Activated CD4-positive, alpha-beta T cell treated with anti-CD3 and anti-CD28 coated beads, Interleukin-2, amount 10 ng/mL, durations not matched to agents 7 days and 5 days (primary cell): ENCODE measurements around the gene SH3RF2. TPM values are rescaled to one million over a fixed set of nuclear protein-coding genes. Genes with fewer than 3 reads are reported as not detected.
"Not testable (repeated sequence)": the region's sequence is repeated elsewhere in the genome, so short reads cannot be mapped to it uniquely, and the experiment has no call there.

ENCODE experiments used
- CTCF ChIA-PET: fragments of 350-600 bp; sonication (Branson Sonifier 250); formaldehyde crosslinking; loops from one replicate; lab custom pipeline; 2021; ENCODE audit warnings: antibody characterized with exemption; lab: Charles Lee
- POLR2A ChIA-PET: fragments of 350-600 bp; sonication (Branson Sonifier 250); formaldehyde crosslinking; loops from one replicate; lab custom pipeline; 2021; ENCODE audit warnings: antibody characterized with exemption; lab: Charles Lee
- DNase-seq: peaks from one replicate; pipeline ENCODE4 v3.0.0-alpha.2; 2020
- H3K27ac Mint-ChIP-seq: one replicate; pipeline ENCODE4 v1.8.0; 2021; ENCODE audit warnings: mild to moderate bottlenecking, moderate library complexity, mixed read lengths
- H3K27me3 Mint-ChIP-seq: one replicate; pipeline ENCODE4 v1.8.0; 2021; ENCODE audit warnings: mixed read lengths
- H3K36me3 Mint-ChIP-seq: one replicate; pipeline ENCODE4 v1.8.0; 2021; ENCODE audit warnings: low read depth, mixed read lengths
- H3K4me1 Mint-ChIP-seq: one replicate; pipeline ENCODE4 v1.8.0; 2021; ENCODE audit warnings: mixed read lengths
- H3K4me3 Mint-ChIP-seq: one replicate; pipeline ENCODE4 v1.8.0; 2021; ENCODE audit warnings: mild to moderate bottlenecking, moderate library complexity, mixed read lengths
- H3K9me3 Mint-ChIP-seq: one replicate; pipeline ENCODE4 v1.8.0; 2021; ENCODE audit warnings: mixed read lengths
- total RNA-seq, 2 experiments: library from RNA; stranded (reverse); gene quantifications; one replicate each; pipeline ENCODE4 v1.2.3, GENCODE V29; 2021

Gene SH3RF2
- total RNA-seq, 2 experiments from 2014 or later: 0.27 to 0.40 TPM

- no peak for DNase-seq
- H3K36me3 Mint-ChIP-seq: no peaks in the 10 kb centered on the region
- H3K27me3 Mint-ChIP-seq: peaks cover 10% of the 10 kb centered on the region
- no peak overlapping the region for H3K27ac Mint-ChIP-seq
- H3K9me3 Mint-ChIP-seq: no peaks in the 10 kb centered on the region
- CTCF ChIA-PET: no interaction called here
- POLR2A ChIA-PET: no interaction called here
- no peak overlapping the region for H3K4me3 Mint-ChIP-seq
- no peaks in the 10 kb centered on the region for H3K4me1 Mint-ChIP-seq
Observed at GRCh38 chr5:146007989-146008388, 71.6 kb downstream of the SH3RF2 start.

- Mint-ChIP-seq H3K4me3 (no peak overlapping the region), H3K36me3 (no peaks in the 10 kb centered on the region), H3K9me3 (no peaks in the 10 kb centered on the region), H3K27ac (no peak overlapping the region), H3K27me3 (peaks cover 6% of the 10 kb centered on the region), H3K4me1 (no peaks in the 10 kb centered on the region)
- ChIA-PET POLR2A (no interaction called here), CTCF (no interaction called here)
- no peak for DNase-seq
Observed at GRCh38 chr5:146009020-146009419, 72.6 kb downstream of the SH3RF2 start.

GRCh38 chr5:146010447-146010846, 74.1 kb downstream of the SH3RF2 start:
- H3K9me3 Mint-ChIP-seq, CTCF ChIA-PET, H3K36me3 Mint-ChIP-seq, H3K27me3 Mint-ChIP-seq, DNase-seq, H3K4me1 Mint-ChIP-seq, POLR2A ChIA-PET, H3K4me3 Mint-ChIP-seq, H3K27ac Mint-ChIP-seq: not testable (repeated sequence)

- ChIA-PET CTCF (no interaction called here), POLR2A (no interaction called here)
- H3K27ac Mint-ChIP-seq: no peak overlapping the region
- H3K4me3 Mint-ChIP-seq: no peak overlapping the region
- peaks cover 13% of the 10 kb centered on the region for H3K27me3 Mint-ChIP-seq
- no peaks in the 10 kb centered on the region for H3K9me3 Mint-ChIP-seq
- no peaks in the 10 kb centered on the region for H3K36me3 Mint-ChIP-seq
- H3K4me1 Mint-ChIP-seq: peaks cover 12% of the 10 kb centered on the region
- no peak for DNase-seq
Observed at GRCh38 chr5:146013761-146014160, 77.4 kb downstream of the SH3RF2 start.

GRCh38 chr5:146015001-146015400, 78.6 kb downstream of the SH3RF2 start:
- Mint-ChIP-seq H3K27ac (no peak overlapping the region), H3K4me1 (peaks cover 12% of the 10 kb centered on the region), H3K9me3 (no peaks in the 10 kb centered on the region), H3K4me3 (no peak overlapping the region), H3K36me3 (no peaks in the 10 kb centered on the region), H3K27me3 (peaks cover 13% of the 10 kb centered on the region)
- ChIA-PET CTCF (no interaction called here), POLR2A (interaction anchor here (0.7 kb wide), 1 partner anchor 43 kb away, joined by 3 read pairs; no protein-coding TSS in a partner anchor)
- no peak for DNase-seq

- Mint-ChIP-seq H3K27ac (no peak overlapping the region), H3K4me3 (no peak overlapping the region), H3K27me3 (peaks cover 13% of the 10 kb centered on the region), H3K36me3 (no peaks in the 10 kb centered on the region), H3K4me1 (peaks cover 12% of the 10 kb centered on the region), H3K9me3 (no peaks in the 10 kb centered on the region)
- POLR2A ChIA-PET: no interaction called here
- CTCF ChIA-PET: interaction anchor here (0.5 kb wide), 1 partner anchor 13 kb away, joined by 5 read pairs; no protein-coding TSS in a partner anchor
- DNase-seq: no peak
Observed at GRCh38 chr5:146016764-146017484, 80.5 kb downstream of the SH3RF2 start.

GRCh38 chr5:146018514-146019375, 82.4 kb downstream of the SH3RF2 start:
- no peaks in the 10 kb centered on the region for H3K9me3 Mint-ChIP-seq
- ChIA-PET POLR2A (no interaction called here), CTCF (no interaction called here)
- DNase-seq: no peak
- peaks cover 13% of the 10 kb centered on the region for H3K27me3 Mint-ChIP-seq
- peaks cover 12% of the 10 kb centered on the region for H3K4me1 Mint-ChIP-seq
- no peaks in the 10 kb centered on the region for H3K36me3 Mint-ChIP-seq
- no peak overlapping the region for H3K27ac Mint-ChIP-seq
- H3K4me3 Mint-ChIP-seq: no peak overlapping the region

- no peaks in the 10 kb centered on the region for H3K36me3 Mint-ChIP-seq
Observed at GRCh38 chr5:146020100-146020499, 83.7 kb downstream of the SH3RF2 start.

GRCh38 chr5:146024034-146024433, 87.7 kb downstream of the SH3RF2 start:
- no peaks in the 10 kb centered on the region for H3K4me1 Mint-ChIP-seq

More at GRCh38 chr5:146020100-146020499, 83.7 kb downstream of the SH3RF2 start:
- H3K27ac Mint-ChIP-seq: no peak overlapping the region
- ChIA-PET CTCF (no interaction called here), POLR2A (no interaction called here)
- no peak overlapping the region for H3K4me3 Mint-ChIP-seq
- H3K9me3 Mint-ChIP-seq: no peaks in the 10 kb centered on the region
- no peak for DNase-seq
- peaks cover 15% of the 10 kb centered on the region for H3K27me3 Mint-ChIP-seq
- H3K4me1 Mint-ChIP-seq: peaks cover 12% of the 10 kb centered on the region

GRCh38 chr5:146025114-146025680, 88.8 kb downstream of the SH3RF2 start:
- DNase-seq: no peak
- ChIA-PET CTCF (no interaction called here), POLR2A (interaction anchor here (0.6 kb wide), 1 partner anchor 112 kb away, joined by 5 read pairs; no protein-coding TSS in a partner anchor)
- H3K4me1 Mint-ChIP-seq: no peaks in the 10 kb centered on the region
- peaks cover 9% of the 10 kb centered on the region for H3K27me3 Mint-ChIP-seq
- H3K36me3 Mint-ChIP-seq: no peaks in the 10 kb centered on the region
- H3K4me3 Mint-ChIP-seq: no peak overlapping the region
- H3K27ac Mint-ChIP-seq: no peak overlapping the region
- no peaks in the 10 kb centered on the region for H3K9me3 Mint-ChIP-seq

More at GRCh38 chr5:146024034-146024433, 87.7 kb downstream of the SH3RF2 start:
- no peak overlapping the region for H3K4me3 Mint-ChIP-seq
- no peak for DNase-seq
- H3K9me3 Mint-ChIP-seq: no peaks in the 10 kb centered on the region
- no peak overlapping the region for H3K27ac Mint-ChIP-seq
- H3K36me3 Mint-ChIP-seq: no peaks in the 10 kb centered on the region
- ChIA-PET POLR2A (no interaction called here), CTCF (no interaction called here)
- H3K27me3 Mint-ChIP-seq: peaks cover 9% of the 10 kb centered on the region

- POLR2A ChIA-PET: interaction anchor here (0.6 kb wide), 1 partner anchor 112 kb away, joined by 5 read pairs; no protein-coding TSS in a partner anchor
- Mint-ChIP-seq H3K9me3 (no peaks in the 10 kb centered on the region), H3K4me3 (no peak overlapping the region)
Observed at GRCh38 chr5:146025681-146026080, 89.3 kb downstream of the SH3RF2 start.

GRCh38 chr5:146026307-146027010, 90.1 kb downstream of the SH3RF2 start:
- Mint-ChIP-seq H3K4me3 (no peak overlapping the region), H3K36me3 (no peaks in the 10 kb centered on the region), H3K4me1 (no peaks in the 10 kb centered on the region), H3K27me3 (peaks cover 9% of the 10 kb centered on the region), H3K27ac (no peak overlapping the region), H3K9me3 (no peaks in the 10 kb centered on the region)
- ChIA-PET POLR2A (no interaction called here), CTCF (no interaction called here)
- no peak for DNase-seq

More at GRCh38 chr5:146025681-146026080, 89.3 kb downstream of the SH3RF2 start:
- CTCF ChIA-PET: no interaction called here
- DNase-seq: no peak
- peaks cover 9% of the 10 kb centered on the region for H3K27me3 Mint-ChIP-seq
- H3K27ac Mint-ChIP-seq: no peak overlapping the region
- H3K4me1 Mint-ChIP-seq: no peaks in the 10 kb centered on the region
- H3K36me3 Mint-ChIP-seq: no peaks in the 10 kb centered on the region
